Subcutaneous adipose tissue (tissue), 4 donors: ENCODE results near the gene ADAMTSL5. TPM values are rescaled to one million over a fixed set of nuclear protein-coding genes. Genes with fewer than 3 reads are reported as not detected.

ENCODE experiments used
- CTCF ChIP-seq: fragments of 450-650 bp; IDR thresholded peaks from one replicate; pipeline ENCODE4 v1.5.1; 2016; ENCODE audit warnings: low read depth, mild to moderate bottlenecking, control low read depth, antibody characterized with exemption, moderate library complexity
- total RNA-seq, 4 donors: library from RNA; depleted of rRNA; stranded (reverse); fragments of >200 nt; gene quantifications; one replicate each; pipeline ENCODE4 v1.1.0, GENCODE V29; 2016

Gene ADAMTSL5
- total RNA-seq, 4 donors from 2014 or later, result 0.51 to 1.3 TPM; not detected in 2

- no peak for TF ChIP-seq CTCF
Observed at GRCh38 chr19:1472231-1473084, 40.4 kb downstream of the ADAMTSL5 start.

- no peak for TF ChIP-seq CTCF
Observed at GRCh38 chr19:1471515-1472160, 41.2 kb downstream of the ADAMTSL5 start.

GRCh38 chr19:1471010-1471514 is 41.8 kb downstream of the ADAMTSL5 start:
- TF ChIP-seq CTCF, result no peak

- no peak for TF ChIP-seq CTCF
Observed at GRCh38 chr19:1470305-1471009, 42.4 kb downstream of the ADAMTSL5 start.

GRCh38 chr19:1470055-1470304 is 42.8 kb downstream of the ADAMTSL5 start:
- no peak for TF ChIP-seq CTCF

GRCh38 chr19:1469255-1470054 is 43.4 kb downstream of the ADAMTSL5 start:
- TF ChIP-seq CTCF, result no peak
